HG02852 (cell line): Measurements from ENCODE around the gene FBXO31.
"Not testable (repeated sequence)": the region's sequence is repeated elsewhere in the genome, so short reads cannot be mapped to it uniquely, and the experiment has no call there.

Source experiments
- ATAC-seq: cut with Tn5 transposase; IDR thresholded peaks from one replicate; pipeline ENCODE4 v1.9.1; 2021; ENCODE audit warnings: mild to moderate bottlenecking, moderate library complexity; ENCODE audit not compliant: unreplicated experiment

FBXO31 gene

DNA sequence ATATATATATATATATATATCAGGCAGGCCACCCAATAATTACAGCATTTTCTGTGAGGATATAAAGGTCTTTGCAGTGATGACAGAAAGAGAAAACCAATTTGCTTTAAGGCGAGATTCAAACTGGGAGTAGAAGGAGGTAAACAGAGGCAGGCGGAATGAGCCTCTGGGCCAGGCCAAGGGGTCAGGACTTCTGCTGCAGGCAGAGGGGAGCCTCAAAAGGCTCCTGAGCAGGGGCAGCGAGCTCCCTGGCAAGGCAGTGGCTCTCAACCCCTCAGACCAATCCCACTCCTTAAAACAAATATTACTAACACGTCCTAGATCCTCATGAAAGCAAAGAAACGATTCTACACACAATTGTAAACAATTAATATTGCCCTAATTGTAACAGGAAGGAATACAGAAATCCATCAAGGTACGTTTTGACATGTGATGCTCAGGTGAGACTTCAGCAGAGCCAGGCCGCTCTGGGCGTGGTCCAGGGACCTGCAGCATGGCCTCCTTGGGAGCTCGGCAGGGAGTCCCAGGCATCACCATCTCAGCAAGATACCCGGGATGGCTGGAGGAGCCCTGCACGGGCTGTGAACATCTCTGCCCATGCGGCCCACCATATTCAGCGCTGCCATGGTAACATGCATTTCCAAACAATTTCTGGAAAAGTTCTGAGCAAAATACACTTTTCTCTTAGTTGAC lies 18.4 kb downstream of the FBXO31 start:
- no peak for ATAC-seq

DNA sequence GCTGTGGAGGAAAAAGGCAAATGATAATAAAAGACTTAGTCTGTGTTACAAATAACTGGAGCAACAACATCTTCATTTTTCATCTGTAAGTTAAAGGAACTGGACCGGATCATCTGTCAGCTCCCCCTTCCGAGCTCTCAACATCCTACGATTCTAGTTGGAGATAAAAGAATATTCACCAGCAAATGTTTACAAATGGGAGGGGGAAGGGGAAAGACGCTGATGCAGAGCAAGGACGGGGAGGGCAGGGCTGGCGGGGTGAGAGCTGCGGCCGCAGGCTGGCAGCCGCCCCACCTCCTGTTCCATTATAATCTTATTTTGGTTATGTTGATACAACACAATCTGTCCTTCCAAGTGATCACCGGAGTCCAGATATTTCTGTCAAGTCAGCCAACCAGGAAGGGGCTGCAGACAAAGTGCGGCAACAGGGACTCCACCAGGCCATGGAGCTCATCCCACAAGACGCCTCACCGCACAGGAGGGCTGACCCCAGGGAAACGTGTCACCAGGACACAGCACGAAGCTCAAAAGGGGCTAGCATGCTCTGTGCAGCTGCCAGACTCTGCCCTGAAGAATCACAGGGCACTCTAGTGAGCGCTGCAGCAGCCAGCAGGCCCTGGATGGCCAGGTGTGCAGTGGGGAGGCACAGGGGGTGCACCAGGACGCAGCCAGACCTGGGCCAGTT lies 19.7 kb downstream of the FBXO31 start:
- ATAC-seq: no peak

- ATAC-seq: not testable (repeated sequence)
Observed at GRCh38 chr16:87362828-87363559, 20.6 kb downstream of the FBXO31 start.

GRCh38 chr16:87361916-87362619 lies 21.5 kb downstream of the FBXO31 start:
- ATAC-seq: no peak

GRCh38 chr16:87360862-87361610 lies 22.5 kb downstream of the FBXO31 start:
- ATAC-seq: no peak

- ATAC-seq: no peak
Observed at GRCh38 chr16:87359121-87359520, 24.5 kb downstream of the FBXO31 start.

DNA sequence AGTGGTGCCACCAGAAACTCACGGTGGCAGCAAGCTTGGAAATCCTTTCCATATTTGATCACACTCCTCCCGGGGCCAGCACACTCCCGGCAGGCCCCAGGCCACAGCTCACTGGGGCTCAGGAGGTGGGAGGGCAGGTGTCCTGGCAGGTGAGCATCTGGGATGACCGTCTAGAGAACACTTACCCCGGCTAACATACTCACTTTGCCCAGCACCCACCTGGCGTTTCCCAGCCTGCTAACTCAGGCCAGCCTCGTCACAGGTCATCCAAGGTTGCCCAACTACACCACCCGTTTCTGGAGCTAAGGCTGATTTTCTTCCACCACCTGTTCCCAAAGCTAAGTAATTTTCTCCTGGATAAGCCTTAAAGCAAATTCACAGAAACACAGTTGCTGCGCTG lies 24.9 kb downstream of the FBXO31 start:
- no peak for ATAC-seq

- no peak for ATAC-seq
Observed at GRCh38 chr16:87358250-87358649, 25.3 kb downstream of the FBXO31 start.

GRCh38 chr16:87356491-87356853 lies 27.1 kb downstream of the FBXO31 start:
- ATAC-seq: no peak

GRCh38 chr16:87353613-87354012 lies 30.0 kb downstream of the FBXO31 start:
- no peak for ATAC-seq

GRCh38 chr16:87352818-87353217 lies 30.8 kb downstream of the FBXO31 start:
- ATAC-seq: no peak

- ATAC-seq: no peak
Observed at GRCh38 chr16:87351320-87351698, 32.3 kb downstream of the FBXO31 start.

GRCh38 chr16:87350681-87351319 lies 32.8 kb downstream of the FBXO31 start:
- no peak for ATAC-seq

- no peak for ATAC-seq
Observed at GRCh38 chr16:87350031-87350430, 33.5 kb downstream of the FBXO31 start.

GRCh38 chr16:87348616-87349157 lies 34.9 kb downstream of the FBXO31 start:
- no peak for ATAC-seq

GRCh38 chr16:87347932-87348615 lies 35.5 kb downstream of the FBXO31 start:
- ATAC-seq: no peak

DNA sequence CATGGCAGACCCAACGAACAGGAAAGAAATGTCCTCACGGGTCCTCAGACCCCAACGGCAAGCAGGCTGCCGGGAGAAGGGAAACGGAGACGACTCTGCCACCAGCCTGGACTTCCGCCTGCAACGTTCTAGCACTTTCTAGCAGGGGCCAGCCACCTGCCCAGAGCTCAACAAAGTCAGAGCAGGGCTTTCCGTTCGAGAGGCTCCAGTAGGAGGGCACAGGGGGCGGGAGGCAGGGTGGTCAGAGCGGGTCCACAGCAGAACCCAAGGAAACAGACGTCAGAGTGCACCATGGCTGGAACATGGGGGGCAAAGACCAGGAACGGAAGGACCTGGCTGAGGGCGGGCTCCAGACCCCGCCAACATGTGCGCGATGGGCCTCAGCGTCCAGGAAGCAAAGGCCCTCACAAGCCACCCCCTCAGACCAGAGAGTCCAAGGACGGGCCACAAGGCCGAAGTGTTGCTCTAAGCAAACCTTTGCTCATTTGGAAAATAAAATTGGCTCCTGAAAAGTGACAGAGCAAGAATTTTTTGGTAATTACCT lies 37.0 kb downstream of the FBXO31 start:
- ATAC-seq: no peak

DNA sequence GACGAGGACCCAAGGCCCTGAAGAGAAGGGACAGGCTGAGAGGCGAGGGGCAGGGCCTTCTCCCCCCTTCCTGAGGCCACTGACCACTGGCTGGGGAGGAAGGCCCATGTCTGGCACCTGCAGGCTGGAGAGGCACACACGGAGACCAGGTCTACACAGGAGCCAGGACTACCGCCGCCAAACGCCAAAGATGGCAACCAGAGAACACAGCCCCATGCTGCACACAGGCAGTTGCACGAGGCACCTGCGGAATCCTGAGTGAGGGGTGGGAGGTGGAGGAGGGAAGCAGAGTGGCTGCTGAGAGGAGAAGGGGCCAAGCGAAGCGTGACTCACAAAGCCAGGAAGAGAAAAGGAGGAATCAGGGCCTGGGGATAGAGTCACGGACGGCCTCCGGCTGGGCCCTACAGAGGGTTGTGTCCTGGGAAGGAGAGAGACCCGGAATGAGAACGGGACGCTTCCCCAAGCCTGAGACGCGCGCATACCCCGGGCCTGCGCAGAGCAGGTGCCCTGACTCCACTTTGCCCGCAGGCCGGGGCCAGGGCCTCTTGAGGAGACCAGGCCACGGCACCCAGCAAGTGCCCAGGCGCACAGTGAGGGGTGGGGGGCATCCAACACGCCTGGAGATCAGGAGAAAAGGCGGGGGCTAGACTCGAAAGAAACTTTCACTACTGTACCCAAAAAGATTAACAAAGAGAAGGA lies 37.7 kb downstream of the FBXO31 start:
- ATAC-seq: no peak
